HepG2 (cell line): ENCODE data around the gene SEMA6D. TPM values are rescaled to one million over a fixed set of nuclear protein-coding genes. Genes with fewer than 3 reads are reported as not detected.

Experiments used
- ATAC-seq: fragments of 200-7000 bp; cut with Tn5 transposase; 3 replicates; pipeline ENCODE4 v1.9.1; 2020; ENCODE audit warnings: mild to moderate bottlenecking, moderate library complexity
- BruUV-seq: library from RNA; stranded (reverse); fragments of 400-500 nt; replicated peaks from 2 replicates; lab custom pipeline; 2021; lab: Mats Ljungman, UMichigan
- CTCF ChIA-PET: fragments of 300-600 bp; formaldehyde crosslinking; extraction: SDS; loops from one replicate; lab custom pipeline; 2021; ENCODE audit warnings: low total read pairs, inconsistent platforms, low intra/inter-chr PET ratio; lab: Yijun Ruan, JAX
- POLR2A ChIA-PET: fragments of 350-600 bp; sonication (Branson Sonifier 250); formaldehyde crosslinking; loops from one replicate; lab custom pipeline; 2020; ENCODE audit warnings: antibody characterized with exemption, inconsistent platforms; lab: Yijun Ruan, JAX
- DNase-seq: peaks from one replicate; pipeline ENCODE4 v3.0.0-alpha.2; 2015; ENCODE audit warnings: low spot score
- FAIRE-seq: peaks from 3 replicates; lab custom pipeline; 2011; peaks lifted over from hg19 to GRCh38; lab: Jason Lieb, UNC
- H2AFZ ChIP-seq: one replicate; pipeline ENCODE4 v1.6.1; 2011; ENCODE audit warnings: low read length, inconsistent platforms
- H3K27ac ChIP-seq: fragments of 300-600 bp; 3 replicates; pipeline ENCODE4 v1.8.0; 2011; ENCODE audit warnings: mixed run types, mild to moderate bottlenecking, mixed read lengths, low read length, inconsistent platforms; ENCODE audit not compliant: insufficient read depth; ENCODE audit errors: extremely low read length
- H3K27me3 ChIP-seq, 2 experiments: fragments of 200-600 bp in 1 of 2; 2 replicates in 1 of 2; 3 replicates in 1 of 2; pipeline versions ENCODE4 v1.6.0 to v1.8.0; 2011; ENCODE audit warnings: low read length in 2 of 2, mild to moderate bottlenecking in 2 of 2, moderate library complexity in 2 of 2, inconsistent platforms in 1 of 2; ENCODE audit not compliant: insufficient read depth in 2 of 2, control insufficient read depth in 1 of 2
- H3K36me3 ChIP-seq, 2 experiments: fragments of 200-600 bp in 1 of 2; replicated peaks in 1 of 2; 2 replicates in 1 of 2; 3 replicates in 1 of 2; pipeline versions ENCODE4 v1.5.1 to v1.8.0; 2011; ENCODE audit warnings: low read length in 2 of 2, inconsistent platforms in 1 of 2; ENCODE audit not compliant: insufficient read depth in 2 of 2, control insufficient read depth in 1 of 2
- H3K4me1 ChIP-seq: 2 replicates; pipeline ENCODE4 v1.5.1; 2012; ENCODE audit warnings: low read length, inconsistent platforms; ENCODE audit not compliant: insufficient read depth
- H3K4me2 ChIP-seq: 2 replicates; pipeline ENCODE4 v1.6.0; 2011; ENCODE audit warnings: low read depth, low read length, inconsistent platforms
- H3K4me3 ChIP-seq, 3 experiments: fragments of 200-600 bp in 1 of 3; sonication (generic), shearing (Covaris generic) in 1 of 3; replicated peaks in 1 of 3; 2 replicates each; pipeline ENCODE4 v1.5.1; 2011 to 2016; ENCODE audit warnings: low read length in 3 of 3, inconsistent platforms in 2 of 3, low read depth in 2 of 3, mild to moderate bottlenecking in 2 of 3, control low read depth in 1 of 3, mixed read lengths in 1 of 3; ENCODE audit not compliant: insufficient read depth in 1 of 3
- H3K79me2 ChIP-seq: one replicate; pipeline ENCODE4 v1.6.1; 2011; ENCODE audit warnings: low read length, inconsistent platforms; ENCODE audit not compliant: insufficient read depth
- H3K9ac ChIP-seq: 2 replicates; pipeline ENCODE4 v1.6.0; 2011; ENCODE audit warnings: mild to moderate bottlenecking, low read depth, low read length, inconsistent platforms; ENCODE audit not compliant: insufficient read depth
- H3K9me3 ChIP-seq: 2 replicates; pipeline ENCODE4 v1.5.1; 2012; ENCODE audit warnings: mild to moderate bottlenecking, low read length
- H4K20me1 ChIP-seq: 2 replicates; pipeline ENCODE4 v1.6.0; 2011; ENCODE audit warnings: inconsistent platforms, mild to moderate bottlenecking, low read length, moderate library complexity; ENCODE audit not compliant: insufficient read depth
- BORCS8-MEF2B ChIP-seq: sonication (generic); formaldehyde crosslinking; IDR thresholded peaks from 2 replicates; pipeline ENCODE4 v1.8.0; 2022; ENCODE audit warnings: mild to moderate bottlenecking, missing genetic modification reagents
- FIP1L1 ChIP-seq: fragments of 200-400 bp; formaldehyde crosslinking; IDR thresholded peaks from 2 replicates; pipeline ENCODE4 v1.6.1; 2018; ENCODE audit warnings: low read depth, mild to moderate bottlenecking, low read length, moderate library complexity, borderline replicate concordance; ENCODE audit not compliant: insufficient read depth
- FOXA1 ChIP-seq, 2 experiments: fragments of 450-650 bp in 1 of 2; sonication (generic) in 1 of 2; formaldehyde crosslinking in 1 of 2; IDR thresholded peaks; 2 replicates each; pipeline versions ENCODE4 v1.4.0 to v1.6.1; 2016 to 2020; ENCODE audit warnings: missing genetic modification reagents in 1 of 2
- IRF2 ChIP-seq: IDR thresholded peaks from 2 replicates; pipeline ENCODE4 v1.6.1; 2018; ENCODE audit warnings: missing genetic modification reagents, missing compliant biosample characterization
- KAT2B ChIP-seq: fragments of 150-350 bp; IDR thresholded peaks from 2 replicates; pipeline ENCODE4 v1.6.1; 2014; ENCODE audit warnings: low read depth, low read length, borderline replicate concordance
- KLF16 ChIP-seq, 2 experiments: sonication (generic) in 1 of 2; formaldehyde crosslinking in 1 of 2; IDR thresholded peaks; 2 replicates each; pipeline versions ENCODE4 v1.6.1 to v1.8.0; 2016 to 2023; ENCODE audit warnings: missing genetic modification reagents in 2 of 2, missing compliant biosample characterization in 1 of 2
- MED1 ChIP-seq: sonication (generic); formaldehyde crosslinking; IDR thresholded peaks from 2 replicates; pipeline ENCODE4 v1.4.0; 2020; ENCODE audit warnings: missing genetic modification reagents
- POLR2AphosphoS5 ChIP-seq: IDR thresholded peaks from 2 replicates; pipeline ENCODE4 v1.6.1; 2012; ENCODE audit warnings: low read depth, low read length
- ZIK1 ChIP-seq: sonication (generic); formaldehyde crosslinking; IDR thresholded peaks from 2 replicates; pipeline ENCODE4 v1.5.0; 2020; ENCODE audit warnings: mild to moderate bottlenecking, low read depth, missing genetic modification reagents, borderline replicate concordance
- ZNF17 ChIP-seq: sonication (generic); formaldehyde crosslinking; IDR thresholded peaks from 2 replicates; pipeline ENCODE4 v1.5.0; 2020; ENCODE audit warnings: mild to moderate bottlenecking, missing genetic modification reagents
- ZNF550 ChIP-seq: sonication (generic); formaldehyde crosslinking; IDR thresholded peaks from 2 replicates; pipeline ENCODE4 v1.4.0; 2020; ENCODE audit warnings: mild to moderate bottlenecking, missing genetic modification reagents, borderline replicate concordance
- ZNF749 ChIP-seq: sonication (generic); formaldehyde crosslinking; IDR thresholded peaks from 2 replicates; pipeline ENCODE4 v1.8.0; 2022; ENCODE audit warnings: mild to moderate bottlenecking, missing genetic modification reagents, moderate library complexity, borderline replicate concordance
- ZNF878 ChIP-seq: sonication (generic); formaldehyde crosslinking; IDR thresholded peaks from 2 replicates; pipeline ENCODE4 v1.8.1; 2023; ENCODE audit warnings: mild to moderate bottlenecking, missing genetic modification reagents, moderate library complexity
- WGBS: methylation state at CpG from one replicate; pipeline ENCODE4 v1.1.6; 2017; ENCODE audit warnings: low lambda C conversion rate; 5-methylcytosine and 5-hydroxymethylcytosine counted together
- in situ Hi-C: cut with HindIII; loops from 2 replicates; pipeline ENCODE4 v1.10.0; 2017; ENCODE audit warnings: low pct_unique_long_range_greater_than_20kb; ENCODE audit not compliant: extremely low pct_ligation_motif_present
- intact Hi-C: fragments of 100-400 bp; cut with micrococcal nuclease; formaldehyde crosslinking; loops from one replicate; pipeline ENCODE4 v1.10.0; 2022; ENCODE audit not compliant: unreplicated experiment
- polyA plus RNA-seq, 8 experiments: library from polyadenylated mRNA; depleted of rRNA in 3 of 8; stranded (reverse) in 7 of 8; unstranded in 1 of 8; fragments of >200 nt; fragmentation: Illumina TruSeq in 4 of 8; extraction: Trizol in 4 of 8; gene quantifications; 2 replicates each; pipeline versions ENCODE4 v1.2.1 to v1.2.3, GENCODE V29; 2011 to 2016; ENCODE audit warnings: low read depth in 4 of 8, missing spikeins in 1 of 8, mixed read lengths in 1 of 8; ENCODE audit not compliant: insufficient read depth in 1 of 8
- total RNA-seq, 5 experiments: library from RNA; depleted of rRNA; stranded (reverse); fragments of >200 nt; fragmentation: Illumina TruSeq; extraction: Trizol; gene quantifications; 2 replicates each; pipeline ENCODE4 v1.2.3, GENCODE V29; 2016; ENCODE audit warnings: low read depth in 1 of 5
- TF ChIP-seq, protein P1 (sequence below): sonication (generic); formaldehyde crosslinking; IDR thresholded peaks from 2 replicates; pipeline ENCODE4 v1.8.0; 2022; ENCODE audit warnings: mild to moderate bottlenecking, missing genetic modification reagents, borderline replicate concordance

Gene SEMA6D
- total and polyA plus RNA-seq, 2 of the 13 experiments (the other 11 are each of a cell fraction or from before 2014, with no cell fraction given): not detected

DNA sequence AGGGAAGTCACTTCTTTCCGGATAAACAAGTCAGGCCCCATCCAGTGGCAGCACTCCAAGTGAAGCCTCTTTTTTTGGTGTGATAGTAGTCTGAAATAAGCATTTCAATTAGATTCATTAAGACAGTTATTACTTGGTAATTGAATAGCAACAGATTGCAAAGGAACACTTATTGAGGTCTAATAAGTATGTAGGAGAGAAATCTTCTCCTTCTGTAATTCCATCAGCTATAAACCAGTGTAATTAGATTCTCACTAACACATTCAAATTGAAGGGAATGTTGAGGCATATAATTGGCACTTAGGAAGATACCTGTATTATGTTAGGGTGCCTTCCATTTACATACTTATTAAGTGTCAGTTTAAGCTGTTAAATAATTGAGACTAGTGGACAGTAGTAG, 73.9 kb downstream of the SEMA6D start:
- no TSS peak for BruUV-seq
- H3K4me2 ChIP-seq: no peak overlapping the region
- intact Hi-C loops: no loop called here
- TF ChIP-seq ZNF550 (CRISPR knock-in tag): no peak
- no peak for TF ChIP-seq BORCS8-MEF2B (CRISPR knock-in tag)
- TF ChIP-seq, all 625 proteins: peak for 0
- ChIA-PET POLR2A (no interaction called here), CTCF (no interaction called here)
- Histone ChIP-seq H2AFZ (no peak overlapping the region), H4K20me1 (no peaks in the 10 kb centered on the region), H3K4me1 (no peaks in the 10 kb centered on the region), H3K36me3 (no peaks in the 10 kb centered on the region), H3K27me3 (no peaks in the 10 kb centered on the region), H3K9ac (no peak overlapping the region), H3K79me2 (no peaks in the 10 kb centered on the region), H3K9me3 (0 out of 2 replicates have a peak, but pooled peaks cover under 1% of the 10 kb centered on the region), H3K4me3 (no peak overlapping the region), H3K27ac (no peak overlapping the region)
- ATAC-seq: no peak
- no peak for DNase-seq
- 0% methylated on average over 1 of the region's 1 CpG for WGBS
- no peak for FAIRE-seq
- in situ Hi-C loops: no loop called here

- no peaks in the 10 kb centered on the region for H3K36me3 ChIP-seq
- no peak overlapping the region for H3K4me2 ChIP-seq
- DNase-seq: no peak
- no peak for TF ChIP-seq ZIK1 (CRISPR knock-in tag)
- TF ChIP-seq KLF16 (CRISPR knock-in tag; IDR thresholded peaks at IDR 0.05): no peak
- TF ChIP-seq, protein P1, sequence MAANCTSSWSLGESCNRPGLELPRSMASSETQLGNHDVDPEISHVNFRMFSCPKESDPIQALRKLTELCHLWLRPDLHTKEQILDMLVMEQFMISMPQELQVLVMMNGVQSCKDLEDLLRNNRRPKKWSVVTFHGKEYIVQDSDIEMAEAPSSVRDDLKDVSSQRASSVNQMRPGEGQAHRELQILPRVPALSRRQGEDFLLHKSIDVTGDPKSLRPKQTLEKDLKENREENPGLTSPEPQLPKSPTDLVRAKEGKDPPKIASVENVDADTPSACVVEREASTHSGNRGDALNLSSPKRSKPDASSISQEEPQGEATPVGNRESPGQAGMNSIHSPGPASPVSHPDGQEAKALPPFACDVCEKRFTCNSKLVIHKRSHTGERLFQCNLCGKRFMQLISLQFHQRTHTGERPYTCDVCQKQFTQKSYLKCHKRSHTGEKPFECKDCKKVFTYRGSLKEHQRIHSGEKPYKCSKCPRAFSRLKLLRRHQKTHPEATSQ (CRISPR knock-in tag): no peak
- no peak for TF ChIP-seq KAT2B
- TF ChIP-seq FOXA1 (IDR thresholded peaks at IDR 0.05): no peak
- no peak for TF ChIP-seq FOXA1 (CRISPR knock-in tag; IDR thresholded peaks at IDR 0.05)
- TF ChIP-seq MED1: no peak
- no peak for TF ChIP-seq POLR2AphosphoS5
- no peak for TF ChIP-seq FIP1L1
- TF ChIP-seq ZNF749: no peak
- no peak for TF ChIP-seq ZNF878 (CRISPR knock-in tag)
- no peak for TF ChIP-seq ZNF17 (CRISPR knock-in tag)
- TF ChIP-seq IRF2: no peak
- TF ChIP-seq, all 625 proteins: peak for 0
- Histone ChIP-seq H3K27ac (no peak overlapping the region), H3K9me3 (no peaks in the 10 kb centered on the region), H3K4me3 (no peak overlapping the region), H4K20me1 (no peaks in the 10 kb centered on the region), H2AFZ (no peak overlapping the region), H3K4me1 (no peaks in the 10 kb centered on the region), H3K27me3 (no peaks in the 10 kb centered on the region), H3K9ac (no peak overlapping the region), H3K79me2 (no peaks in the 10 kb centered on the region)
- 3% methylated on average over 2 of the region's 2 CpGs for WGBS
- POLR2A ChIA-PET: no interaction called here
- ATAC-seq (no peak), FAIRE-seq (no peak)
- intact Hi-C loops (no loop called here), in situ Hi-C loops (no loop called here)
- BruUV-seq: no TSS peak
- CTCF ChIA-PET: no interaction called here
These were observed 74.9 kb downstream of the SEMA6D start for GRCh38 chr15:47792231-47792630.
